ENCODE data around the gene FZR1.

Gene FZR1

GRCh38 chr19:3474614-3475013 lies 31.5 kb upstream of the FZR1 start:
- DNase-seq: no peak

GRCh38 chr19:3475449-3475848 lies 30.7 kb upstream of the FZR1 start:
- no peak for DNase-seq

- DNase-seq: no peak
Measured at GRCh38 chr19:3476830-3477229, 29.3 kb upstream of the FZR1 start.

GRCh38 chr19:3477506-3477905 lies 28.6 kb upstream of the FZR1 start:
- no peak for DNase-seq

GRCh38 chr19:3477951-3478350 lies 28.2 kb upstream of the FZR1 start:
- no peak for DNase-seq

- DNase-seq: no peak
Measured at GRCh38 chr19:3478409-3479176, 27.5 kb upstream of the FZR1 start.

GRCh38 chr19:3479177-3479833 lies 26.8 kb upstream of the FZR1 start:
- no peak for DNase-seq

- DNase-seq: no peak
Measured at GRCh38 chr19:3479834-3480215, 26.3 kb upstream of the FZR1 start.

- no peak for DNase-seq
Measured at GRCh38 chr19:3480383-3481091, 25.6 kb upstream of the FZR1 start, which contains the start of gene SMIM24. Gene SMIM24, minus strand, starts transcription at chr19:3480525. Its CDS starts 62 bp downstream, at chr19:3480463.

- DNase-seq: no peak
Measured at GRCh38 chr19:3481241-3482090, 24.6 kb upstream of the FZR1 start.

GRCh38 chr19:3482507-3483225 lies 23.4 kb upstream of the FZR1 start:
- DNase-seq: no peak

GRCh38 chr19:3483226-3483628 lies 22.9 kb upstream of the FZR1 start, which contains the start of gene SMIM44:
Gene SMIM44, minus strand, starts transcription at chr19:3483441. Its CDS starts 38 bp downstream, at chr19:3483403.
- no peak for DNase-seq

- no peak for DNase-seq
Measured at GRCh38 chr19:3491396-3492119, 14.6 kb upstream of the FZR1 start.

- DNase-seq: no peak
Measured at GRCh38 chr19:3492131-3492839, 13.8 kb upstream of the FZR1 start.

GRCh38 chr19:3492919-3493318 lies 13.2 kb upstream of the FZR1 start:
- DNase-seq: no peak

GRCh38 chr19:3493651-3494050 lies 12.5 kb upstream of the FZR1 start:
- no peak for DNase-seq

GRCh38 chr19:3494051-3494450 lies 12.1 kb upstream of the FZR1 start:
- DNase-seq: no peak

- DNase-seq: no peak
Measured at GRCh38 chr19:3494559-3494958, 11.6 kb upstream of the FZR1 start.

GRCh38 chr19:3496392-3497273 lies 9.5 kb upstream of the FZR1 start:
- DNase-seq: no peak
